Measurements from ENCODE around the gene AFAP1L1. TPM values are rescaled to one million over a fixed set of nuclear protein-coding genes. Genes with fewer than 3 reads are reported as not detected.
A peak's percentile ranks its signal among the peaks of the same experiment; 100 is the strongest.

The AFAP1L1 gene
- total RNA-seq, 1 experiment from 2014 or later, result 10.3 TPM

- TF ChIP-seq CTCF (IDR thresholded peaks at IDR 0.05; ENCODE audit: unreplicated experiment), result no peak
- BruUV-seq (replicated peaks), result no TSS peak
- peaks cover 10% of the 10 kb centered on the region for H3K36me3 Mint-ChIP-seq (ENCODE audit: insufficient read depth, unreplicated experiment)
- no peak for DNase-seq
- H3K9me3 Mint-ChIP-seq (ENCODE audit: low read depth, unreplicated experiment), result no peaks in the 10 kb centered on the region
- H3K4me3 Mint-ChIP-seq (ENCODE audit: low read depth, unreplicated experiment), result no peak overlapping the region
- H3K27ac Mint-ChIP-seq (ENCODE audit: unreplicated experiment), result no peak overlapping the region
- no peaks in the 10 kb centered on the region for H3K27me3 Mint-ChIP-seq (ENCODE audit: unreplicated experiment)
- peaks cover 8% of the 10 kb centered on the region for H3K4me1 Mint-ChIP-seq (ENCODE audit: low read depth, unreplicated experiment)
- CTCF ChIA-PET, result no interaction called here
- intact Hi-C loops (cut with micrococcal nuclease; ENCODE audit: unreplicated experiment), result no loop called here
Observed at GRCh38 chr5:149364719-149365118, 93.1 kb downstream of the AFAP1L1 start.

GRCh38 chr5:149365418-149365817, 93.8 kb downstream of the AFAP1L1 start:
- no peak for TF ChIP-seq CTCF (IDR thresholded peaks at IDR 0.05; ENCODE audit: unreplicated experiment)
- H3K4me1 Mint-ChIP-seq (ENCODE audit: low read depth, unreplicated experiment), result peaks cover 8% of the 10 kb centered on the region
- no peak overlapping the region for H3K4me3 Mint-ChIP-seq (ENCODE audit: low read depth, unreplicated experiment)
- intact Hi-C loops (cut with micrococcal nuclease; ENCODE audit: unreplicated experiment), result no loop called here
- H3K27me3 Mint-ChIP-seq (ENCODE audit: unreplicated experiment), result no peaks in the 10 kb centered on the region
- CTCF ChIA-PET, result interaction anchor here (1.1 to 2.6 kb wide), 2 partner anchors 8 to 48 kb away, joined by 3 to 27 read pairs; partner anchors contain the start of gene PCYOX1L
- H3K36me3 Mint-ChIP-seq (ENCODE audit: insufficient read depth, unreplicated experiment), result peaks cover 10% of the 10 kb centered on the region
- no TSS peak for BruUV-seq (replicated peaks)
- no peaks in the 10 kb centered on the region for H3K9me3 Mint-ChIP-seq (ENCODE audit: low read depth, unreplicated experiment)
- DNase-seq, result no peak
- no peak overlapping the region for H3K27ac Mint-ChIP-seq (ENCODE audit: unreplicated experiment)

- no TSS peak for BruUV-seq (replicated peaks)
Observed at GRCh38 chr5:149366169-149366729, 94.6 kb downstream of the AFAP1L1 start.

GRCh38 chr5:149367249-149367971, 95.8 kb downstream of the AFAP1L1 start:
- Mint-ChIP-seq H3K9me3 (ENCODE audit: low read depth, unreplicated experiment) (no peaks in the 10 kb centered on the region), H3K27me3 (ENCODE audit: unreplicated experiment) (no peaks in the 10 kb centered on the region), H3K4me1 (ENCODE audit: low read depth, unreplicated experiment) (peaks cover 8% of the 10 kb centered on the region), H3K4me3 (ENCODE audit: low read depth, unreplicated experiment) (no peak overlapping the region), H3K27ac (ENCODE audit: unreplicated experiment) (no peak overlapping the region), H3K36me3 (ENCODE audit: insufficient read depth, unreplicated experiment) (peaks cover 16% of the 10 kb centered on the region)
- CTCF ChIA-PET, result interaction anchor here (0.6 to 2.6 kb wide), 14 partner anchors 8 to 196 kb away, joined by 3 to 27 read pairs (median 4); partner anchors contain the start of genes GRPEL2 and PCYOX1L
- BruUV-seq (replicated peaks), result no TSS peak
- intact Hi-C loops (cut with micrococcal nuclease; ENCODE audit: unreplicated experiment), result loop anchor here (1.0 kb wide), 2 partner anchors 50 to 197 kb away; no protein-coding TSS in a partner anchor
- peak; percentile 90 for TF ChIP-seq CTCF (IDR thresholded peaks at IDR 0.05; ENCODE audit: unreplicated experiment)
- peak; percentile 89 for DNase-seq

More at GRCh38 chr5:149366169-149366729, 94.6 kb downstream of the AFAP1L1 start:
- intact Hi-C loops (cut with micrococcal nuclease; ENCODE audit: unreplicated experiment), result loop anchor here (1.0 kb wide), 1 partner anchor 68 kb away; no protein-coding TSS in a partner anchor
- H3K27me3 Mint-ChIP-seq (ENCODE audit: unreplicated experiment), result no peaks in the 10 kb centered on the region
- CTCF ChIA-PET, result interaction anchor here (1.1 to 2.6 kb wide), 4 partner anchors 9 to 197 kb away, joined by 3 to 27 read pairs (median 7); partner anchors contain the start of gene PCYOX1L
- H3K4me3 Mint-ChIP-seq (ENCODE audit: low read depth, unreplicated experiment), result no peak overlapping the region
- DNase-seq, result no peak
- H3K9me3 Mint-ChIP-seq (ENCODE audit: low read depth, unreplicated experiment), result no peaks in the 10 kb centered on the region
- no peak overlapping the region for H3K27ac Mint-ChIP-seq (ENCODE audit: unreplicated experiment)
- peaks cover 14% of the 10 kb centered on the region for H3K36me3 Mint-ChIP-seq (ENCODE audit: insufficient read depth, unreplicated experiment)
- peaks cover 8% of the 10 kb centered on the region for H3K4me1 Mint-ChIP-seq (ENCODE audit: low read depth, unreplicated experiment)
- no peak for TF ChIP-seq CTCF (IDR thresholded peaks at IDR 0.05; ENCODE audit: unreplicated experiment)
